ENCODE measurements around the gene TRAF2.
"Not testable (repeated sequence)": the region's sequence is repeated elsewhere in the genome, so short reads cannot be mapped to it uniquely, and the experiment has no call there.

- not testable (repeated sequence) for TF ChIP-seq POLR2AphosphoS5 (IDR thresholded peaks at IDR 0.05; ENCODE audit: insufficient read depth, low read depth, low read length); MAX (IDR thresholded peaks at IDR 0.05; ENCODE audit: insufficient read depth, insufficient read length); CTCF (IDR thresholded peaks at IDR 0.05; ENCODE audit: extremely low read depth in 1 of 2, insufficient read depth in 1 of 2, low read depth in 1 of 2, low read length in 2 of 2); EZH2 (IDR thresholded peaks at IDR 0.05; ENCODE audit: borderline replicate concordance, low read depth, low read length, severe bottlenecking); POLR2A (IDR thresholded peaks at IDR 0.05; ENCODE audit: low read depth, low read length); JUN (IDR thresholded peaks at IDR 0.05; ENCODE audit: borderline replicate concordance, insufficient read depth, insufficient read length, low read depth); MYC (IDR thresholded peaks at IDR 0.05; ENCODE audit: low read depth, low read length); FOS (IDR thresholded peaks at IDR 0.05; ENCODE audit: borderline replicate concordance, insufficient read depth, low read length); GATA2 (IDR thresholded peaks at IDR 0.05; ENCODE audit: insufficient read depth, insufficient read length, low read depth, low read length)
Measured at GRCh38 chr9:136843159-136843800, 43.0 kb upstream of the TRAF2 start.
